HG03354 (cell line): ENCODE data around the gene THNSL1.
A peak's percentile ranks its signal among the peaks of the same experiment; 100 is the strongest.
"Not testable (repeated sequence)": the region's sequence is repeated elsewhere in the genome, so short reads cannot be mapped to it uniquely, and the experiment has no call there.

Experiments
- ATAC-seq: cut with Tn5 transposase; IDR thresholded peaks from one replicate; pipeline ENCODE4 v1.9.1; 2021; ENCODE audit warnings: mild to moderate bottlenecking; ENCODE audit not compliant: unreplicated experiment, poor library complexity, severe bottlenecking

The THNSL1 gene

GRCh38 chr10:24993237-24993958, 23.0 kb upstream of the THNSL1 start:
- no peak for ATAC-seq

GRCh38 chr10:24995072-24995471, 21.3 kb upstream of the THNSL1 start:
- no peak for ATAC-seq

GRCh38 chr10:24998044-24998443, 18.4 kb upstream of the THNSL1 start:
- no peak for ATAC-seq

GRCh38 chr10:25011591-25011990, 4.8 kb upstream of the THNSL1 start:
- not testable (repeated sequence) for ATAC-seq

GRCh38 chr10:25014579-25014978, 1.8 kb upstream of the THNSL1 start:
- no peak for ATAC-seq

- peak; percentile 81 for ATAC-seq
Observed at GRCh38 chr10:25015828-25016375, 510 bp upstream of the THNSL1 start, which contains the start of gene ENKUR. Gene ENKUR, minus strand, starts transcription at chr10:25016158. Its CDS starts 222 bp downstream, at chr10:25015936.

GRCh38 chr10:25017154-25017590, 760 bp downstream of the THNSL1 start:
- no peak for ATAC-seq

- ATAC-seq: no peak
Observed at GRCh38 chr10:25017661-25018060, 1.2 kb downstream of the THNSL1 start.

GRCh38 chr10:25018703-25019102, 2.3 kb downstream of the THNSL1 start:
- no peak for ATAC-seq

GRCh38 chr10:25023278-25023677, 6.9 kb downstream of the THNSL1 start:
- ATAC-seq: no peak

GRCh38 chr10:25024528-25024927, 8.1 kb downstream of the THNSL1 start:
- no peak for ATAC-seq

GRCh38 chr10:25026463-25026862, 10.1 kb downstream of the THNSL1 start:
- no peak for ATAC-seq

- ATAC-seq: no peak
Observed at GRCh38 chr10:25028711-25029110, 12.3 kb downstream of the THNSL1 start.

GRCh38 chr10:25029519-25029918, 13.1 kb downstream of the THNSL1 start:
- ATAC-seq: no peak

- ATAC-seq: peak; percentile 47
Observed at GRCh38 chr10:25036381-25036780, 20.0 kb downstream of the THNSL1 start.

GRCh38 chr10:25038325-25038724, 21.9 kb downstream of the THNSL1 start:
- no peak for ATAC-seq

GRCh38 chr10:25039531-25039930, 23.1 kb downstream of the THNSL1 start:
- no peak for ATAC-seq

GRCh38 chr10:25046641-25047040, 30.2 kb downstream of the THNSL1 start:
- no peak for ATAC-seq

GRCh38 chr10:25047088-25047487, 30.7 kb downstream of the THNSL1 start:
- no peak for ATAC-seq

GRCh38 chr10:25047591-25048301, 31.3 kb downstream of the THNSL1 start:
- ATAC-seq: no peak

GRCh38 chr10:25048450-25048849, 32.0 kb downstream of the THNSL1 start:
- ATAC-seq: no peak
